Right lobe of liver (tissue), 6 donors: Measurements from ENCODE around the gene SPP1. TPM values are rescaled to one million over a fixed set of nuclear protein-coding genes. Genes with fewer than 3 reads are reported as not detected.
"Not testable (repeated sequence)": the region's sequence is repeated elsewhere in the genome, so short reads cannot be mapped to it uniquely, and the experiment has no call there.

ENCODE experiments used
- ATAC-seq, 4 donors: fragments of 200-7000 bp; cut with Tn5 transposase; one replicate each; pipeline ENCODE4 v1.9.1; 2020; ENCODE audit warnings: mild to moderate bottlenecking in 4 of 4, moderate library complexity in 4 of 4
- DNase-seq, 3 donors: peaks; one replicate each; pipeline ENCODE4 v3.0.0-alpha.2; 2020
- H3K27ac ChIP-seq, 3 donors: fragments of 200-600 bp; one replicate each; pipeline ENCODE4 v1.8.0; 2022
- H3K27me3 ChIP-seq, 2 donors: fragments of 200-600 bp; one replicate each; pipeline ENCODE4 v1.8.0; 2022
- H3K36me3 ChIP-seq, 4 donors: fragments of 200-600 bp; sonication (generic) in 1 of 4; one replicate each; pipeline versions ENCODE4 v1.5.1 to v1.8.0; 2017 to 2022; ENCODE audit warnings: control low read depth in 1 of 4
- H3K4me1 ChIP-seq, 4 donors: fragments of 200-600 bp; sonication (generic) in 1 of 4; one replicate each; pipeline versions ENCODE4 v1.5.1 to v1.8.0; 2017 to 2022; ENCODE audit warnings: control low read depth in 1 of 4
- H3K4me3 ChIP-seq, 3 donors: fragments of 200-600 bp; one replicate each; pipeline ENCODE4 v1.8.0; 2022
- H3K9me3 ChIP-seq, 4 donors: fragments of 200-600 bp; sonication (generic) in 1 of 4; one replicate each; pipeline versions ENCODE4 v1.5.1 to v1.8.0; 2017 to 2022; ENCODE audit warnings: control low read depth in 1 of 4
- CTCF ChIP-seq, 4 donors: fragments of 200-600 bp in 3 of 4; fragments of 450-650 bp in 1 of 4; IDR thresholded peaks; one replicate each; pipeline versions ENCODE4 v1.5.1 to v1.8.0; 2016 to 2022; ENCODE audit warnings: antibody characterized with exemption in 4 of 4, mild to moderate bottlenecking in 2 of 4
- POLR2A ChIP-seq: fragments of 450-650 bp; IDR thresholded peaks from one replicate; pipeline ENCODE4 v1.6.1; 2017; ENCODE audit warnings: antibody characterized with exemption, mild to moderate bottlenecking
- WGBS: methylation state at CpG from one replicate; pipeline ENCODE4 v1.1.6; 2018; ENCODE audit warnings: low coverage, low lambda C conversion rate; ENCODE audit not compliant: insufficient coverage; ENCODE audit errors: missing lambda C conversion rate; 5-methylcytosine and 5-hydroxymethylcytosine counted together
- intact Hi-C, 2 donors: fragments of 100-400 bp; cut with DNase I; formaldehyde crosslinking; loops; one replicate each; pipeline versions ENCODE4 v1.11.2 to v1.14.1; 2022
- total RNA-seq, 6 experiments: library from RNA; depleted of rRNA in 2 of 6; stranded (reverse); fragments of >200 nt in 2 of 6; fragmentation: NEBNext Ultra II Directional in 3 of 6; extraction: Animal tissue kit (Norgen Biotek cat#: 25700) in 3 of 6; gene quantifications; one replicate each; pipeline versions ENCODE4 v1.1.0 to v1.2.4, GENCODE V29; 2016 to 2023
- donor health status: DM: no; HTN: yes; CAD: no.
- donor health status: DM: no; HTN: no; CAD: no.
- donor health status: DM: no; HTN: no; CAD: no.
- donor health status: DM: no; HTN: yes; CAD: no.
- donor health status: DM: no; HTN: yes; CAD: no.

Gene SPP1
- total RNA-seq, 6 experiments from 2014 or later, result 6.0 to 240 (median 15.5) TPM

GRCh38 chr4:87932718-87933141 lies 42.8 kb upstream of the SPP1 start:
- Histone ChIP-seq H3K27me3 (no peaks in the 10 kb centered on the region), H3K27ac (no peak overlapping the region), H3K36me3 (no peaks in the 10 kb centered on the region), H3K9me3 (no peaks in the 10 kb centered on the region), H3K4me1 (no peaks in the 10 kb centered on the region), H3K4me3 (no peak overlapping the region)
- intact Hi-C loops, result no loop called here
- WGBS, result 64% methylated on average over 5 of the region's 5 CpGs
- no peak for ATAC-seq
- no peak for DNase-seq
- TF ChIP-seq CTCF (IDR thresholded peaks at IDR 0.05), result no peak
- TF ChIP-seq POLR2A, result no peak

GRCh38 chr4:87933337-87933736 lies 42.2 kb upstream of the SPP1 start:
- intact Hi-C loops, result no loop called here
- H3K9me3 ChIP-seq, result no peaks in the 10 kb centered on the region
- no peaks in the 10 kb centered on the region for H3K4me1 ChIP-seq
- H3K27ac ChIP-seq, result no peak overlapping the region
- no peaks in the 10 kb centered on the region for H3K36me3 ChIP-seq
- H3K27me3 ChIP-seq, result no peaks in the 10 kb centered on the region
- ATAC-seq (no peak), DNase-seq (no peak)
- H3K4me3 ChIP-seq, result no peak overlapping the region
- TF ChIP-seq POLR2A, result no peak
- no peak for TF ChIP-seq CTCF (IDR thresholded peaks at IDR 0.05)
- 75% methylated on average over 1 of the region's 1 CpG for WGBS

GRCh38 chr4:87934157-87934704 lies 41.3 kb upstream of the SPP1 start:
- H3K27ac ChIP-seq, result no peak overlapping the region
- ATAC-seq (no peak), DNase-seq (no peak)
- no peaks in the 10 kb centered on the region for H3K9me3 ChIP-seq
- intact Hi-C loops, result no loop called here
- no peaks in the 10 kb centered on the region for H3K27me3 ChIP-seq
- H3K4me3 ChIP-seq, result no peak overlapping the region
- no peak for TF ChIP-seq POLR2A
- no peak for TF ChIP-seq CTCF (IDR thresholded peaks at IDR 0.05)
- H3K36me3 ChIP-seq, result no peaks in the 10 kb centered on the region
- H3K4me1 ChIP-seq, result no peaks in the 10 kb centered on the region
- 82% methylated on average over 2 of the region's 2 CpGs for WGBS

- Histone ChIP-seq H3K4me3 (no peak overlapping the region), H3K4me1 (no peaks in the 10 kb centered on the region), H3K36me3 (no peaks in the 10 kb centered on the region), H3K27ac (no peak overlapping the region), H3K27me3 (no peaks in the 10 kb centered on the region), H3K9me3 (no peaks in the 10 kb centered on the region)
- TF ChIP-seq POLR2A (no peak), CTCF (IDR thresholded peaks at IDR 0.05) (no peak)
- DNase-seq, result no peak
- no peak for ATAC-seq
- intact Hi-C loops, result no loop called here
- 20% methylated on average over 2 of the region's 2 CpGs for WGBS
Observed at GRCh38 chr4:87934973-87935372, 40.5 kb upstream of the SPP1 start.

- H3K4me3 ChIP-seq, H3K27me3 ChIP-seq, H3K36me3 ChIP-seq, H3K4me1 ChIP-seq, H3K27ac ChIP-seq, intact Hi-C loops, DNase-seq, ATAC-seq, H3K9me3 ChIP-seq: not testable (repeated sequence)
- WGBS, result 67% methylated on average over 6 of the region's 9 CpGs
Observed at GRCh38 chr4:87935954-87936353, 39.6 kb upstream of the SPP1 start.
